Activated T-cell treated with anti-CD3 and anti-CD28 coated beads, Interleukin-2, amount 50 U/mL, for 1 hour (primary cell): Measurements from ENCODE around the gene RNU1-4.
"Not testable (repeated sequence)": the region's sequence is repeated elsewhere in the genome, so short reads cannot be mapped to it uniquely, and the experiment has no call there.

Experiments used
- DNase-seq: peaks from one replicate; pipeline ENCODE4 v3.0.0-alpha.2; 2020

The RNU1-4 gene

DNA sequence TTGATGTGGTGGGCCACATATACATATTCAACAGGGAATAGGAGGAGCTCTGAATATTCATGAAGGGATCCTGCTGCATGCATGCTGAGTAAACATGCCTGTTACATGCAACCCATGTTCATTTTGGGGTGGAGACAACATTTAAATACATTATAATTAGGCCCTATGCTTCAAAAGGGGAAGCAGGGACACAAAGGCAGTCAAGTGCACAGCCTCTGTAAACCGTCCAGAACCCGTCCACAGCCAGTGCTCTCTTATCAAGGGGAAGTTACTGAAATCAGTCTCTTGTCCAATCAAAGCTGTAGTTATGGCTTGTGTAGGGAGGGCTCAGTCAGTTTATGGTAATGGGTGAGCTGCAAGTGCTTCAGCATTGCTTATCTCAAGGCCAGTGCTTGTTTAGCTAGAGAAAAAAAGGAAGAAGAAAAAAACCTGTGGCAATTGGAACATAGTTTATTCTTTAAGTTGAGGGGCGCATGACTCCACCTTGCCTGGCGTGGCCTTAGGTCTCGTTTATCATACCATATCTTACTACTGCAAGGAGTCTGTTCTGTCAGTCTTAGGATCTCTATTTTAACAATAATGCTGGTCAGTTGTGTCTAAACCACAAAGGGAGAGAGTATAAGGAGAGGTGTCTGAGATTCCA lies 7.9 kb upstream of the RNU1-4 start:
- not testable (repeated sequence) for DNase-seq

GRCh38 chr1:16741230-16741629 lies 914 bp downstream of the RNU1-4 start:
- not testable (repeated sequence) for DNase-seq

- DNase-seq: not testable (repeated sequence)
Measured at GRCh38 chr1:16747660-16748059, 7.3 kb downstream of the RNU1-4 start.

- not testable (repeated sequence) for DNase-seq
Measured at GRCh38 chr1:16748710-16749109, 8.4 kb downstream of the RNU1-4 start.

DNA sequence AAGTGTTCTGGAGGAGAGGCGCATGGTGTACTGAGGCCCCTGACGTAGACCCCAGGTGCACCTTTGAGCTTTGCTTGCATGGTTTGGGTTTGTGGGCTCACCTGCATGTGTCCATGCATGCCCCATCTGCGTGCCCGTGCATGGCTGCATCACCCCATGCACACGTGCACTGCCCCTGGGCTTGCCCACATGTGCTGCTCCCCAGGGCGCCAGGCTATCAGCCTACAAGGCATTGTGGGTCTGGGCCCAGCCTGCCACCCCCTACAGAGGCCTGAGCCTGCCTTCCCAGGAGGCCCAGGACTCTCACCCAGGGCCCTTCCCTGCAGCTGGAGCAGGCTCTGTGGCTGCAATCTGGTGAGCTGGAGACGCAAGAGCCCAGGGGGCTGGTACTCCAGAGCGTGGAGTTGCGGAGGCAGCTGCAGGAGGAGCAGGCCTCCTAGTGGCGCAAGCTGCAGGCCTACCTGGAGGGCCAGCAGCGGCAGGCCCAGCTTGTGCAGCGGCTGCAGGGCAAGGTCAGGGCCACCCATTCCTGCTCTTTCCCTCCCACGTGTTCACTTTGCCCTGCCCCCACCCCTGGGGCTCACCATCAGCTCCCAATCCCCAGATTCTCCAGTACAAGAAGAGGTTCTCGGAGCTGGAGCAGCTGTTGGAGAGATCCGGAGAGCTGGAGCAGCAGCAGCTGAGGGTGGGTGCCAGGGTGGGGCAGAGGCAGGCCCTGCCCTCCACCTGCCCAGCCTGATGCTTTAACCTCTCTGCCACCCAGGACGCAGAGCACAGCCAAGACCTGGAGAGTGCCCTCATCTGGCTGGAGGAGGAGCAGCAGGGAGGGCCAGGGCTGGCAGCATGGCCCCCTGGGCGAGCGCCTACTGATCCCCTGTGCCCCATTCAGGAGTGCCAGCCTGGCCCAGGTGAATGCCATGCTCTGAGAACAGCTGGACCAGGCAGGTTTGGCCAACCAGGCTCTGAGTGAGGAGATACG lies 9.9 kb downstream of the RNU1-4 start:
- DNase-seq: not testable (repeated sequence)

DNA sequence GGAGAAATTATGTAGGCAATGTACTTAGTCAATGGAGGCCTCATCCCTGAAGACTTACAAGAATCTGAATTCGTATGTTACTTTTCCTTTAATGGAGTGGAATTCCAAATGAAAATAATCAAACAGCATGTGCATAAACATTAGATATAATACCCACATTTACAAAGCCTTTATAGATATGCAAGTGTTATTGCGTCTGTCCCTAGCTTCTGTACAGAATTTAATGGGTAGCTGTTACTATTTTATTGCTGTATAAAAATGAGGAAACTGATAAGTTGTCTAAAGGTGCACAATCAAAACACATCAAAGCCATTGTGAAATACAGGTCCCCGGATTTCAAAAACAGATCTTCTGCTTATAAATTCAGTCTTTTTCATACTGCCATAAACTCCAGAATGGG lies 12.5 kb downstream of the RNU1-4 start:
- not testable (repeated sequence) for DNase-seq

DNA sequence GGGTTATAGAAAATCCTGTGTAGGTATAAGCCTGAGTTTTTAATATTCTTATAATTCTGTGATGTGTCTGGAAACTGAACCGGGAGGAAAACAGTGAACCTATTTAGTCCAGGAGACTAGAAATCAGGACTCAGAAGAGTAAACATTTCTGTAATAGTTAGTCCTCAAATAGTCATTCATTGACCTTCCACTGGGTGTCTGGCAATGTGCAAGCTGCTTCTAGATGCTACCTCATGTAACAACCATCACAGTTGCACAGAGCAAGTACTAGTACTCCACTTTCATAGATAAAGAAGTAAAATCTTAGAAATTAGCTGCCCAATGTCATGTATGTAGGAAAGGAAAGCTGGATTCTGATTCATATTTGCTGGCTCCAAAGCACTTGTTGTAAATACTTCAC lies 15.1 kb downstream of the RNU1-4 start:
- not testable (repeated sequence) for DNase-seq

GRCh38 chr1:16755932-16756331 lies 15.6 kb downstream of the RNU1-4 start:
- not testable (repeated sequence) for DNase-seq

GRCh38 chr1:16757574-16757973 lies 17.3 kb downstream of the RNU1-4 start:
- not testable (repeated sequence) for DNase-seq

DNA sequence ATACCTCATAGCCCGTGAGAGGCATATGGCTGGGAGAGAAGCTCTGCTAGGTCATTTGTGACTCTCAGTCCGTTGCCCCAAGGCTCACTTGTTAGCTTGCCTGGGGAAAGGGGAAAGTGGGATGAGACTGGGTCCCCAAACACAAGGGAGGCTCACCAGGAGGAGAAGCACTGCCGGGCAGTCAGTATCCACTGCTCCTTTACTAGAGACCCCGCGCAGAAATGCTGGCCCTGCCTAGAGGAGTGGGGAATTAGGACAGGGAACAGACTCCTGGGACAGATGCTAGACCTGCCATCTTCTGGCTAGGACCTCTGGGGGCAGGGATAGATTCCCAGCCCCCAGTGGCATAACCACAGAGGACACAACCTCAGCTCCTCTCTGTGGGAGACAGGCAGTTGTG lies 17.7 kb downstream of the RNU1-4 start:
- not testable (repeated sequence) for DNase-seq

- not testable (repeated sequence) for DNase-seq
Measured at GRCh38 chr1:16759041-16759493, 18.8 kb downstream of the RNU1-4 start.

GRCh38 chr1:16759650-16760455 lies 19.5 kb downstream of the RNU1-4 start:
- DNase-seq: not testable (repeated sequence)

DNA sequence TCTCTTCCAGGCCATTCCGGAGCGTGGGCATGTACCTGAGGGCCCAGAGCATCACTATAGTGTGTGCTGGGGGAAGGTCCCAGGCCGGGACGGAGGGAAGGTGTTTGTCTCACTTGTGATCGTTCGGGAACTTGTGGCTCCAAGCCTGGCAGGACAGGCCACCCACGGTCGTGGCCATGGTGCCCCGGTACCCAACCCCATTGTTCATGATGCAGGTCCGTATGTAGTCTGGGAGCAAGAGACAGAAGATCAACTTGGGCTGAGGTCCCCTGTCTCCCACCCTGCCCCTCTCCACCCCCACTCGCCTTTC lies 20.1 kb downstream of the RNU1-4 start:
- not testable (repeated sequence) for DNase-seq

GRCh38 chr1:16760801-16761200 lies 20.5 kb downstream of the RNU1-4 start:
- not testable (repeated sequence) for DNase-seq

- DNase-seq: not testable (repeated sequence)
Measured at GRCh38 chr1:16764248-16764819, 24.0 kb downstream of the RNU1-4 start.

DNA sequence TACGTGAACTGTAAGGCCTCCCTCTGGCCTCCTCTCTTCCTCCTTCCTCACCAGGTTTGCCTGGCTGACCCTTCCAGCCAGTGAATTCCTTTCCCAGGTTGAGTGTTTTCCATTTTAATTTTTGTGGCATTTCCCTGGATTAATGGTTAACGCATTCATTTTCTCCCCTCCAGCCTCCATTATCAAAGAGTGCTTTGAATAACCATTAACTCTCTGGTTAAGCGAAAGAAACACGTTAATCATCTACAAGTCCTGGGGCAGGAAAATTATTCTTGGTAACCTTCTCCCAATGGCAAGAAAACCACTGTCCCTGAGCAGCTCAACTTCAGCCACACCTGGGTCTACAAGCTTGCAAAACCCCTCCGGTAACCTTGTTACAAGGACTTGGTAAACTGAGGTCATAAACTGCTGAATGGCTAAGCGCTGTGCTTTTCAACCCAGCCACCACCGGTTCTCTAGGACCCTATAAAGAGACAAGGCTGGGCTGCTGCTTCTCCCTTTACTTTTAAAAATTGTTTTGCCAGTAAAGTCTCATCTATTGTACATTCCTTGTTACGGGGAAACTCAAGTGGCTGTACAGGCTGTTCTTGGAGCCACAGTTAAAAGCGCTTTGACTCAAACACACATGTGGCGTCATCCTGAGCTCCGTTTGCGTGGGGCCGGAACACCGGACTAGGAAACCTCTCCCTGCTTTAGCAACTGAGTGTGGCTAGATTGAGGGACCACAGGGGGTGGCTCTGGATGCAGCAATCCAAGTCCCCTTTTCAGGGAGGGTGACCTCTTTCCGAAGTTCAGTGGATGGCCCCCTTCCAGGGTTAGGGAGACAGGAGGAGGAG lies 24.7 kb downstream of the RNU1-4 start:
- DNase-seq: not testable (repeated sequence)

DNA sequence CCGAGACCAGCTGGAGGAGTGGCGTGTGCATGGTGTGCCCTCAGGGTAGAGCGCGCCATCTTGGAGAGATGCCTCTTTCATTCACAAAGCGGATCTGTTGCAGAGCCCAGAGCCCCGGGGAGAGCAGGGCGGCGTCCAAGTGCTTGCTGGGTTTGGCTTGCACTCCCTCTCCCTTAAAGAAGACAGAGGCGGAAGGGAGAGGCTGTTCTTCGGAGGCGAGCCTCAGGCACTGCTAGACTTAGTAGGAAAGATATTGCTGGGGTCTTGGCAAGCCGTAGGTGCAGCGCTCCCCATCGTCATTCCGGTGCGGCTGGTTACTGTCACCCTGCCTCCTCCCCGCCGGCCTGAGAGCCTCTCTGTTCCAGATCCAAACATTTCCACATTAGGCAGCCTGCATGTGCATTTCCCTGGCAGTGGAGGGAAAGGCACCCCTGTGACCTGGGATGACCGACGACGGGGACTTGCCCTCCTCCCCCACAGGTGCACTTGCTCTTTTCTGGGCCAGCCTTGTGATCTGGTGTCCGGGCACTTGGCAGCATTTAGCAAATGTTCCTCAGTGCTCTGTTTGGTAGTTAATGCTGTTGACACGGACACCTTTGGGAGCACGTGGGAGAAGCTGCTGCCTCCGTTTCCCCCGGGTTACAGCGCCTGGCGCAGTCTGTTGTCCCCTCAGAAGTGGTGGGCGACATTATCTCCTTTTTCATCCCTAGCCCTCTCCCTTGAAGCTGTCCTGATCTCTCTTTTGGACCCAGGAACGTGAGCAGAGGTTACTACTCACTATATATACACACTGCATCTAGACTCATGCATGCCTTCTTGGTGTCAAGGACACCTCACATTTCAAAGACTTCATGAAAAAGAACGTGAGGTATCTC lies 25.7 kb downstream of the RNU1-4 start:
- DNase-seq: not testable (repeated sequence)

GRCh38 chr1:16766689-16767256 lies 26.5 kb downstream of the RNU1-4 start:
- not testable (repeated sequence) for DNase-seq

GRCh38 chr1:16770139-16770759 lies 29.9 kb downstream of the RNU1-4 start:
- not testable (repeated sequence) for DNase-seq
